Endothelial cell of umbilical vein (primary cell): ENCODE data around the gene APOB. TPM values are rescaled to one million over a fixed set of nuclear protein-coding genes. Genes with fewer than 3 reads are reported as not detected.

Experiments
- BruUV-seq: library from RNA; stranded (reverse); fragments of 400-500 nt; replicated peaks from 2 replicates; lab custom pipeline; 2021; lab: Mats Ljungman, UMichigan
- CTCF ChIA-PET: fragments of 300-600, 350-600 bp; sonication (Branson Sonifier 250); formaldehyde crosslinking; loops from one replicate; lab custom pipeline; 2021; ENCODE audit warnings: antibody characterized with exemption, inconsistent platforms; lab: Charles Lee
- POLR2A ChIA-PET: fragments of 300-600, 350-600 bp; sonication (Branson Sonifier 250); formaldehyde crosslinking; loops from one replicate; lab custom pipeline; 2021; ENCODE audit warnings: antibody characterized with exemption, inconsistent platforms; lab: Charles Lee
- DNase-seq: peaks from one replicate; pipeline ENCODE4 v3.0.0-alpha.2; 2011; ENCODE audit warnings: low read depth, low spot score
- FAIRE-seq: peaks from 2 replicates; lab custom pipeline; 2011; peaks lifted over from hg19 to GRCh38; lab: Jason Lieb, UNC
- H2AFZ ChIP-seq: 2 replicates; pipeline ENCODE4 v1.6.0; 2012; ENCODE audit warnings: low read depth, low read length, control low read depth, inconsistent platforms
- H3K27ac ChIP-seq: 2 replicates; pipeline ENCODE4 v1.5.1; 2011; ENCODE audit warnings: low read depth, mild to moderate bottlenecking, control low read depth, low read length, moderate library complexity; ENCODE audit not compliant: insufficient read depth
- H3K27me3 ChIP-seq, 2 experiments: 2 replicates each; pipeline versions ENCODE4 v1.6.0 to v1.6.1; 2011; ENCODE audit warnings: low read length in 2 of 2, mixed read lengths in 1 of 2; ENCODE audit not compliant: control insufficient read depth in 2 of 2, insufficient read depth in 2 of 2
- H3K36me3 ChIP-seq, 2 experiments: 2 replicates in 1 of 2; 3 replicates in 1 of 2; pipeline ENCODE4 v1.5.1; 2011; ENCODE audit warnings: low read length in 2 of 2, mild to moderate bottlenecking in 1 of 2, moderate library complexity in 1 of 2; ENCODE audit not compliant: control insufficient read depth in 2 of 2, insufficient read depth in 2 of 2; ENCODE audit errors: extremely low read depth in 1 of 2
- H3K4me1 ChIP-seq: 3 replicates; pipeline ENCODE4 v1.5.1; 2011; ENCODE audit warnings: mild to moderate bottlenecking, low read length; ENCODE audit not compliant: control insufficient read depth, insufficient read depth; ENCODE audit errors: extremely low read depth
- H3K4me2 ChIP-seq: 2 replicates; pipeline ENCODE4 v1.6.1; 2011; ENCODE audit warnings: low read length, control low read depth, mixed read lengths; ENCODE audit not compliant: insufficient read depth
- H3K4me3 ChIP-seq, 3 experiments: fragments of 200-600 bp in 1 of 3; sonication (generic), shearing (Covaris generic) in 1 of 3; replicated peaks in 1 of 3; 2 replicates each; pipeline ENCODE4 v1.5.1; 2011 to 2016; ENCODE audit warnings: control low read depth in 3 of 3, low read length in 3 of 3, mild to moderate bottlenecking in 2 of 3, inconsistent platforms in 1 of 3, low read depth in 1 of 3, moderate library complexity in 1 of 3; ENCODE audit not compliant: insufficient read depth in 1 of 3
- H3K79me2 ChIP-seq: 2 replicates; pipeline ENCODE4 v1.6.0; 2012; ENCODE audit warnings: low read length, inconsistent platforms; ENCODE audit not compliant: control insufficient read depth, insufficient read depth
- H3K9ac ChIP-seq: replicated peaks from 2 replicates; pipeline ENCODE3; 2011; ENCODE audit warnings: low read length, control low read depth; ENCODE audit not compliant: insufficient read depth; ENCODE audit errors: extremely low read depth
- H3K9me1 ChIP-seq: replicated peaks from 3 replicates; pipeline ENCODE4 v1.6.0; 2011; ENCODE audit warnings: mild to moderate bottlenecking, low read length; ENCODE audit not compliant: control insufficient read depth, insufficient read depth; ENCODE audit errors: extremely low read depth
- H3K9me3 ChIP-seq: replicated peaks from 2 replicates; pipeline ENCODE4 v1.5.1; 2012; ENCODE audit warnings: low read length, inconsistent platforms; ENCODE audit not compliant: control insufficient read depth, insufficient read depth
- H4K20me1 ChIP-seq: replicated peaks from 2 replicates; pipeline ENCODE3; 2011; ENCODE audit warnings: mild to moderate bottlenecking, low read length; ENCODE audit not compliant: control insufficient read depth, insufficient read depth; ENCODE audit errors: extremely low read depth
- EZH2 ChIP-seq: IDR thresholded peaks from 2 replicates; pipeline ENCODE4 v1.6.1; 2012; ENCODE audit warnings: borderline replicate concordance, low read depth, mild to moderate bottlenecking, moderate library complexity, low read length, inconsistent platforms; ENCODE audit not compliant: severe bottlenecking
- FOS ChIP-seq: IDR thresholded peaks from 2 replicates; pipeline ENCODE4 v1.6.1; 2011; ENCODE audit warnings: mild to moderate bottlenecking, low read length, moderate library complexity, borderline replicate concordance; ENCODE audit not compliant: insufficient read depth
- GATA2 ChIP-seq: IDR thresholded peaks from 2 replicates; pipeline ENCODE4 v1.7.0; 2011; ENCODE audit warnings: low read depth, mild to moderate bottlenecking, moderate library complexity, mixed read lengths, low read length; ENCODE audit not compliant: insufficient read length, insufficient read depth
- JUN ChIP-seq: IDR thresholded peaks from 2 replicates; pipeline ENCODE4 v1.6.1; 2011; ENCODE audit warnings: borderline replicate concordance, low read depth; ENCODE audit not compliant: insufficient read length, insufficient read depth
- MYC ChIP-seq: IDR thresholded peaks from one replicate; pipeline ENCODE4 v1.6.1; 2011; ENCODE audit warnings: mild to moderate bottlenecking, low read depth, low read length
- POLR2A ChIP-seq: IDR thresholded peaks from 2 replicates; pipeline ENCODE4 v1.6.1; 2012; ENCODE audit warnings: low read depth, mild to moderate bottlenecking, control low read depth, low read length
- POLR2AphosphoS5 ChIP-seq: IDR thresholded peaks from 2 replicates; pipeline ENCODE4 v1.6.1; 2012; ENCODE audit warnings: low read depth, mild to moderate bottlenecking, control low read depth, low read length, moderate library complexity; ENCODE audit not compliant: insufficient read depth
- dilution Hi-C: fragments of 300-500 bp; cut with MboI; formaldehyde crosslinking; loops from one replicate; pipeline ENCODE4 v1.15.0; 2019; ENCODE audit warnings: low sequenced_read_pairs; ENCODE audit not compliant: extremely low pct_ligation_motif_present
- intact Hi-C: fragments of 100-400 bp; cut with micrococcal nuclease; formaldehyde crosslinking; loops from one replicate; pipeline ENCODE4 v1.10.0; 2022
- polyA plus RNA-seq, 4 experiments: library from polyadenylated mRNA; depleted of rRNA in 3 of 4; stranded (reverse) in 3 of 4; unstranded in 1 of 4; fragments of >200 nt; gene quantifications; 2 replicates each; pipeline versions ENCODE4 v1.2.1 to v1.2.3, GENCODE V29; 2011 to 2012; ENCODE audit warnings: missing spikeins in 1 of 4
- total RNA-seq: library from RNA; stranded (reverse); gene quantifications from 2 replicates; pipeline ENCODE4 v1.2.3, GENCODE V29; 2021
- TF ChIP-seq, protein P1 (sequence below): IDR thresholded peaks from 2 replicates; pipeline ENCODE4 v1.6.1; 2011; ENCODE audit not compliant: insufficient read depth, insufficient read length
- TF ChIP-seq, protein P2 (sequence below), 2 donors: IDR thresholded peaks; 1 replicate in 1 of 2; 2 replicates in 1 of 2; pipeline ENCODE4 v1.5.1; 2011; ENCODE audit warnings: low read length in 2 of 2, mild to moderate bottlenecking in 2 of 2, moderate library complexity in 2 of 2, control low read depth in 1 of 2, inconsistent platforms in 1 of 2, low read depth in 1 of 2; ENCODE audit not compliant: insufficient read depth in 1 of 2; ENCODE audit errors: extremely low read depth in 1 of 2

Gene APOB
- total and polyA plus RNA-seq, 2 donors (not counting 3 experiments of a cell fraction or from before 2014, with no cell fraction given) = 0.07 to 0.09 TPM

DNA sequence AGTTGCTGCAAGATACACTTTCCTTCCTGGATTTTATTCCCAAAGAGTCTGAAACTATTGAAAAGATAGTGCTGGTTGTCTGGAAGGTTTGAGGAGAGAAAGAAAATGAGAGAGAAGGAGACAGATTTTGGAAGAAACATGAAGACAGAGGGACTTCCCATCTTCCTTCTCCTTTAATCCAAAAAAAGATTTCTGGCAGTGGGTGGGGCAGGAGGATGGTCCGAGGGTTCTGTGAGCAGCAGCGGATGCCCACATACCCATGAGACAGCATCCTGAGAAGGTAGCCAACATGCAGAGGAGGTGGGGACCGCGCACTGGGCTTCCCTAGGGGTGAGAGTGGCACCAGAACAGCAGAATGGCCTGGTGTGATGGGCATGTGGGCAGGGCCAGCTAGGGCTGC is 84.6 kb downstream of the APOB start:
- H3K4me2 ChIP-seq = no peak overlapping the region
- no TSS peak for BruUV-seq
- H3K4me1 ChIP-seq = no peaks in the 10 kb centered on the region
- no peak overlapping the region for H3K9ac ChIP-seq
- TF ChIP-seq POLR2A (no peak), MYC (no peak), POLR2AphosphoS5 (no peak), FOS (no peak), JUN (no peak), GATA2 (no peak), EZH2 (no peak)
- TF ChIP-seq, protein P1, sequence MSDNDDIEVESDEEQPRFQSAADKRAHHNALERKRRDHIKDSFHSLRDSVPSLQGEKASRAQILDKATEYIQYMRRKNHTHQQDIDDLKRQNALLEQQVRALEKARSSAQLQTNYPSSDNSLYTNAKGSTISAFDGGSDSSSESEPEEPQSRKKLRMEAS = no peak
- TF ChIP-seq, protein P2, sequence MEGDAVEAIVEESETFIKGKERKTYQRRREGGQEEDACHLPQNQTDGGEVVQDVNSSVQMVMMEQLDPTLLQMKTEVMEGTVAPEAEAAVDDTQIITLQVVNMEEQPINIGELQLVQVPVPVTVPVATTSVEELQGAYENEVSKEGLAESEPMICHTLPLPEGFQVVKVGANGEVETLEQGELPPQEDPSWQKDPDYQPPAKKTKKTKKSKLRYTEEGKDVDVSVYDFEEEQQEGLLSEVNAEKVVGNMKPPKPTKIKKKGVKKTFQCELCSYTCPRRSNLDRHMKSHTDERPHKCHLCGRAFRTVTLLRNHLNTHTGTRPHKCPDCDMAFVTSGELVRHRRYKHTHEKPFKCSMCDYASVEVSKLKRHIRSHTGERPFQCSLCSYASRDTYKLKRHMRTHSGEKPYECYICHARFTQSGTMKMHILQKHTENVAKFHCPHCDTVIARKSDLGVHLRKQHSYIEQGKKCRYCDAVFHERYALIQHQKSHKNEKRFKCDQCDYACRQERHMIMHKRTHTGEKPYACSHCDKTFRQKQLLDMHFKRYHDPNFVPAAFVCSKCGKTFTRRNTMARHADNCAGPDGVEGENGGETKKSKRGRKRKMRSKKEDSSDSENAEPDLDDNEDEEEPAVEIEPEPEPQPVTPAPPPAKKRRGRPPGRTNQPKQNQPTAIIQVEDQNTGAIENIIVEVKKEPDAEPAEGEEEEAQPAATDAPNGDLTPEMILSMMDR (IDR thresholded peaks at IDR 0.05; ENCODE audit: extremely low read depth in 1 of 2, insufficient read depth in 1 of 2, low read depth in 1 of 2, low read length in 2 of 2) = no peak
- H3K36me3 ChIP-seq = no peaks in the 10 kb centered on the region
- no peaks in the 10 kb centered on the region for H3K9me3 ChIP-seq
- FAIRE-seq (no peak), DNase-seq (no peak)
- H3K27me3 ChIP-seq = peaks cover 0 to 2% of the 10 kb centered on the region in 2 experiments
- no peaks in the 10 kb centered on the region for H4K20me1 ChIP-seq
- no peak overlapping the region for H3K27ac ChIP-seq
- POLR2A ChIA-PET = no interaction called here
- dilution Hi-C loops (no loop called here), intact Hi-C loops (no loop called here)
- no peaks in the 10 kb centered on the region for H3K9me1 ChIP-seq
- CTCF ChIA-PET = interaction anchor here (1.4 to 12.4 kb wide), 2 partner anchors 178 to 297 kb away, joined by 4 to 531 read pairs; no protein-coding TSS in a partner anchor
- H2AFZ ChIP-seq = no peak overlapping the region
- no peaks in the 10 kb centered on the region for H3K79me2 ChIP-seq
- no peak overlapping the region for H3K4me3 ChIP-seq
